Heart left ventricle (tissue), 13 donors: ENCODE data around the gene DIAPH3.
"Not testable (repeated sequence)": the region's sequence is repeated elsewhere in the genome, so short reads cannot be mapped to it uniquely, and the experiment has no call there.

Experiments used
- CTCF ChIP-seq, 12 donors: fragments of 200-600 bp; sonication (generic) in 4 of 12; IDR thresholded peaks; one replicate each; pipeline versions ENCODE4 v1.5.0 to v1.8.0; 2018 to 2022; ENCODE audit warnings: antibody characterized with exemption in 12 of 12, mild to moderate bottlenecking in 5 of 12
- POLR2A ChIP-seq, 2 donors: fragments of 450-650 bp; IDR thresholded peaks; one replicate each; pipeline ENCODE4 v1.6.1; 2017; ENCODE audit warnings: antibody characterized with exemption in 2 of 2, mild to moderate bottlenecking in 2 of 2, moderate library complexity in 2 of 2
- donor health status: ischemic (EF 13 %, LVEDD 7.1; RV severe dilation, severe dysfunction).
- donor health status: DM: no; HTN: yes; CAD: no.
- donor health status: DM: no; HTN: no; CAD: no.
- donor health status: ischemic (EF 25% LVEDD 6.9; RV normal size, moderate dysfunction).
- donor health status: ischemic (EF 25% LVEDD 5.7; RV mildly dilated, moderate dysfunction).
- donor health status: ischemic (EF 35%, LVEDD 5.7; RV mildly dilated, moderate dysfunction).
- donor health status: nonischemic (EF 11% LVEDD 7.7; RV severe dilation, severe dysfunction).
- donor health status: DM: yes; HTN: yes; CAD: no.
- donor health status: PGD.
- donor health status: ischemic (EF 29% LVEDD 5.4; RV normal size, mild dysfunction).
- donor health status: nonischemic (EF 23%, LVEDD 6.1; RV moderate dilation, normal function).

- TF ChIP-seq CTCF, POLR2A (IDR thresholded peaks at IDR 0.05): not testable (repeated sequence)
These were observed 79.9 kb downstream of the DIAPH3 start for GRCh38 chr13:60083780-60084179.
